Mucosa of rectum (tissue), 2 donors: ENCODE data around the gene TRAF3IP1.

Source experiments
- H3K27ac ChIP-seq, 2 donors: one replicate each; pipeline ENCODE4 v1.7.0; 2013; ENCODE audit warnings: inconsistent platforms in 2 of 2, low read depth in 2 of 2, low read length in 2 of 2
- H3K27me3 ChIP-seq, 2 donors: one replicate each; pipeline ENCODE4 v1.7.0; 2013; ENCODE audit warnings: low read length in 2 of 2; ENCODE audit not compliant: control insufficient read depth in 2 of 2, insufficient read depth in 2 of 2
- H3K36me3 ChIP-seq, 2 donors: one replicate each; pipeline ENCODE4 v1.7.0; 2013; ENCODE audit warnings: low read length in 2 of 2; ENCODE audit not compliant: control insufficient read depth in 2 of 2, insufficient read depth in 2 of 2
- H3K4me1 ChIP-seq, 2 donors: one replicate each; pipeline ENCODE4 v1.7.0; 2013; ENCODE audit warnings: low read length in 2 of 2, mild to moderate bottlenecking in 1 of 2; ENCODE audit not compliant: control insufficient read depth in 2 of 2, insufficient read depth in 2 of 2
- H3K4me3 ChIP-seq, 2 donors: one replicate each; pipeline ENCODE4 v1.7.0; 2013; ENCODE audit warnings: low read length in 2 of 2
- H3K9ac ChIP-seq, 2 donors: one replicate each; pipeline ENCODE4 v1.7.0; 2013; ENCODE audit warnings: low read length in 2 of 2, low read depth in 1 of 2, mild to moderate bottlenecking in 1 of 2
- H3K9me3 ChIP-seq, 2 donors: one replicate each; pipeline ENCODE4 v1.7.0; 2013; ENCODE audit warnings: low read length in 2 of 2; ENCODE audit not compliant: control insufficient read depth in 2 of 2
- donor health status: healthy.
- donor health status: Normal muscosa, but diverticular disease.

TRAF3IP1 gene

DNA sequence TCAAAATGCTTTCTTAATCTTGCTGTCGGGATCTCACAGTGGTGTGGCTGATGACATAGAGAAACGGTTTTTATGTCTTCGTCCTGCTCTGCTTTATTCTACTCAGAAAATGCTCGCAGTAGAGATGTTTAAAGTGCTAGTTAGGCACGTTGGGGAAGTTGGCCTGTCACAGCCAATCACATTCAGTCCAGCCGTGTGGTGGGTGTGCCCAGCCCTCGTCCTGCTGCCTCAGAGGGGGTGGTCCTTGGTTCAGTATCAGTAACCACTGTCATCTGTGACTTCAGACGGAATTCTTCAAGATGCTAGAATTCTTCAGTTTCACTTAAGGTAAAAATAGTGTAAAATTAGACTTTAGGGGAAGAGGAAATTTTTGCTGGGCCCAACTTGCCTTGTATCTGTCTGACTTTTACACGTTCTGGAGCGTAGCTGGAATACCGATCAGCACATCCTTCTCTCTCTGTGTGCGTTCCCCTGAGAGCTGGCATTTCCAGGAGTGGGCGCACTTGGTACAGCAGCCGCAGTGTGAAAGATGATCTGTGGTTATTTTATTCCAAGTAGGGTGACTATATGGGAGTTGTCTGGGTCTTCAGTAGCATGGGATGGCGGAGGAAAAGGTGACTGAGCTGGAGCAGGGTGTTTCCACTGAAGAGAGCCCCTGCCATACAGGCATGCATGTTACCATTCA lies 18.5 kb downstream of the TRAF3IP1 start:
- Histone ChIP-seq H3K27ac (no peak overlapping the region), H3K36me3 (peaks cover 3 to 5% of the 10 kb centered on the region in 2 donors), H3K4me1 (peaks cover 0 to 5% of the 10 kb centered on the region in 2 donors), H3K9me3 (no peaks in the 10 kb centered on the region), H3K9ac (no peak overlapping the region), H3K27me3 (no peaks in the 10 kb centered on the region), H3K4me3 (no peak overlapping the region)

DNA sequence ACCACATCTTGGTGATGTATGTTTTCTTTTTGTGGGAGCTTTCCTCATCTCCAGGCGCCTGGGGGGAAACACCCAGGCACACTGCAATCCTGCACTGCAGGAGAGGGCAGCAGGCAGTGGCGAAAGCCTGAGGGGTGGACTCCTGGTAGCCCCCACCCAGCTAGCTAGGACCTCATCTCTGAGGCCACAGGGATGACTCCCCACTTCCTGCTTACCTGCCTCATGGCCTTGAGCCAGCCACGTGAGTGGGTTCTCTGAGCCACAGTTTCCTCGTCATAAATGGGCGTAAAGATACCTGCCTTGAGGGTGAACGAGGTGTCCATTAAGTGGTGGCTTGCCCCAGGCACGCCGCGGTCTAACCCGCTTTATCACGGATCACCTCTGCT lies 19.1 kb downstream of the TRAF3IP1 start:
- no peak overlapping the region for H3K4me3 ChIP-seq
- H3K27me3 ChIP-seq = no peaks in the 10 kb centered on the region
- peaks cover under 1 to 3% of the 10 kb centered on the region in 2 donors for H3K36me3 ChIP-seq
- H3K4me1 ChIP-seq = peaks cover 0 to 5% of the 10 kb centered on the region in 2 donors
- no peak overlapping the region for H3K27ac ChIP-seq
- no peak overlapping the region for H3K9ac ChIP-seq
- H3K9me3 ChIP-seq = no peaks in the 10 kb centered on the region

DNA sequence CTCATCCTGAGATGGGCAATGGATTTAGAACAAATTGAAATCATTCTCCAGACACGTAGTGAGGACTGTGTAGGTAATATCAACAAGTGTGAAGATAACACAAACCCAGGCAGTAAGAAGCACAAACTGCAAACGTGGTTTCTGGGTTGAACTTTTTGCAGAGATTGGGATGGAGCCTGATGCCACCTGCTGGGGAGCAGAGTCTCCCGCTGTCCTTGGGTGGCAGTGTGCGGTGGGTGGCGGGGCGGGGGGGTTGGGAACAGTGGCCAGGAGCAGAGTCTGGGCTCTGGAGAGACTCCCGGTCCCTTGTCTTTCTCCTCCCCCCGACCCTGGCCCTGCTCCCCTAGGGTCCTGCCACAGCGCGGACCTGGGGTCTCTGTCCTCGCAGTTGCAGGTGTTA lies 19.5 kb downstream of the TRAF3IP1 start:
- no peaks in the 10 kb centered on the region for H3K27me3 ChIP-seq
- H3K27ac ChIP-seq = no peak overlapping the region
- H3K9me3 ChIP-seq = no peaks in the 10 kb centered on the region
- H3K4me3 ChIP-seq = no peak overlapping the region
- H3K4me1 ChIP-seq = peaks cover 0 to 5% of the 10 kb centered on the region in 2 donors
- H3K36me3 ChIP-seq = no peaks in the 10 kb centered on the region
- no peak overlapping the region for H3K9ac ChIP-seq

DNA sequence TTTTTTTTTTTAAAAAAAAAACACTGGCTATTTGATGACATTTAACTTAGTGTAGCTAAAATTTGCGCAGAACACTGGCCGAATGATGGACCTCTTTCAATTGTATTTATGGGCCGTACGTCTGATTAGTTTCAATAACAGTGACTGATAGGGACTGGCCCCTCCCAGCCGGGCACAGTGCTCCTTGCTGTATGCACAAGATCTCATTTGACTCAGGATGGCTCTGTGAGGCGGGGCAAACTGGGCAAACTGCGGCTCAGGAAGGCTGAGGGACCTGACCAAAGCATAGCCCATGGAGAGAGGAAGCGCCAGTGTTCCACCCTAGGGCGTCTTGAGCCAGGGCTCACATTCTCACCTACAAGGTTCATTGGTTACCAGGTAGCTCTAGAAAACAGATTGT lies 21.2 kb downstream of the TRAF3IP1 start:
- H3K27ac ChIP-seq = no peak overlapping the region

DNA sequence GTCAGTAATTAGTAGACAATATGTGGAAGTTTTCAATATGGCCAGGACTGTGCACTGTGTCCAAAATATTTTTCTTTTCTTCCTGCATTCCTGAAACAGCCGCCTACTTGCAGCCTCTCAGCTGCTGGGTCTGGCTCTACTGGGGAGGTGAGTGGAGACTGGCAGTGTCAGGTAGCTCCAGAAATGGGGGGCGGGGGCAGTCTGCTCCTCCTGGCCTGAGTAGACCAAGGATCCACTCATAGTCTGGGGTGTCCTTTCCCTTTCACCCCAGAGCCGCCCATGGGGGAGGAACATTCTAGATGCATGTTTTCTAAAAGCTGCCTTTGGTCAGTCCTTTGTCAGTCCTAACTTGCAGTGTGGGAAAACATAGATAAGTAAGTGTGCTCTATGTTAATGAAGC lies 23.7 kb downstream of the TRAF3IP1 start:
- no peak overlapping the region for H3K4me3 ChIP-seq
- H3K4me1 ChIP-seq = peaks cover 0 to 5% of the 10 kb centered on the region in 2 donors
- no peak overlapping the region for H3K27ac ChIP-seq
- peaks cover 2 to 4% of the 10 kb centered on the region in 2 donors for H3K36me3 ChIP-seq
- H3K9me3 ChIP-seq = no peaks in the 10 kb centered on the region
- no peak overlapping the region for H3K9ac ChIP-seq
- H3K27me3 ChIP-seq = no peaks in the 10 kb centered on the region

More for the DNA sequence above, 21.2 kb downstream of the TRAF3IP1 start:
- H3K4me3 ChIP-seq = no peak overlapping the region
- H3K9me3 ChIP-seq = no peaks in the 10 kb centered on the region
- no peak overlapping the region for H3K9ac ChIP-seq
- H3K4me1 ChIP-seq = peaks cover 0 to 5% of the 10 kb centered on the region in 2 donors
- H3K36me3 ChIP-seq = no peaks in the 10 kb centered on the region
- H3K27me3 ChIP-seq = no peaks in the 10 kb centered on the region

DNA sequence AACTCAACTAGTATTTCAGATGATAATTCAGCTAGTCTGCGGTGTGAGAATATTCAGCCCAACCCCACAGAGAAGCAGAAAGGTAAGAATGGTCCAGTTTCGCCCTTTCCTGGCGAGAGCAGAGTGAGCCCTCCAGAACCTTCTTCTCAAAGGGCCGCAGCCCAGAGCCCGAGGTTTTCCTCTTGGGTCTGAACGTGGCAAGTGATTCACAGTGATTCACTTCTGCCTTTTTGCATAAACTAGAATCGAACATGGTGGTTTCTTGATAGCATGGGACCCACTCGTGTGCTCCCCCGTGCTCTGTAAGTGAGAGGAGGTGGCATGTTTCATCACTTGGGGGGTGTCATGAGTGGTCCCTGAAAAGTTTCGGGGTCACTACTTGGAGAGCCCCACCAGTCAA lies 24.2 kb downstream of the TRAF3IP1 start:
- no peaks in the 10 kb centered on the region for H3K9me3 ChIP-seq
- peaks cover 5 to 9% of the 10 kb centered on the region in 2 donors for H3K36me3 ChIP-seq
- H3K4me1 ChIP-seq = peaks cover 0 to 2% of the 10 kb centered on the region in 2 donors
- no peak overlapping the region for H3K27ac ChIP-seq
- no peak overlapping the region for H3K4me3 ChIP-seq
- no peaks in the 10 kb centered on the region for H3K27me3 ChIP-seq
- H3K9ac ChIP-seq = no peak overlapping the region

DNA sequence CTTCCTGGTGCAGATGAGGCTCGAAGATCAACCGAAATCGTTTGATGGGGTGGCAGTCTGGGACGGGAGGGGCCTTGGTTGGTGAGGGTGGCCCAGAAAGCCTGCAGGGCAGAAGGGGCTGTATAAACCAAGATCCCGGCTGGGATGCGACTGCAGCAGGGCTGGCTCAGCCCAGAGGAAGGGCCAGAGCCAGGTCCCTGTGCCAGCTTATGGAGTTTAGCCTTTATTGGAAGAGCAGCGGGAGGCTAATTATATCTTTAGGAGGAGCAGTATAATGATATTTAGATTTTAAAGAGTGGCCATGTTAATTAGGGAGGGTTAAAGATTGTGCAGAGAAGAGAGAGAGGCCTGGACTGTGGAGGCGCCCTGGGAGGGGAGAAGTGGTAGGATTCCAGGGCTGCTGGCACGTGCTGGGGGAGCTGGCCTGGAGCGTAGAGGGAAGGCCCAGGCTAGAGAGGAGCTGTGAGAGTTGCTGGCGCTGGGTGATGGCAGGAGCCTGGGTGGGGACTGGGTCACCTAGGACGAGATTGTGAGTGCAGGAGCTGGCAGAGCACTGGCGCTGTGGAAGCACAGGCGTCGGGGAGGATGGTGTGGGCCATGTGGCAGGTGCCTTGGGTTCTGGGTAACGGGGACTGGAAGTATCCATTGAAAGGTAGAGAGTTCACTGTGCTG lies 25.1 kb downstream of the TRAF3IP1 start:
- Histone ChIP-seq H3K9me3 (no peaks in the 10 kb centered on the region), H3K27ac (no peak overlapping the region), H3K4me1 (no peaks in the 10 kb centered on the region), H3K27me3 (no peaks in the 10 kb centered on the region), H3K4me3 (no peak overlapping the region), H3K36me3 (peaks cover 5 to 9% of the 10 kb centered on the region in 2 donors), H3K9ac (no peak overlapping the region)

DNA sequence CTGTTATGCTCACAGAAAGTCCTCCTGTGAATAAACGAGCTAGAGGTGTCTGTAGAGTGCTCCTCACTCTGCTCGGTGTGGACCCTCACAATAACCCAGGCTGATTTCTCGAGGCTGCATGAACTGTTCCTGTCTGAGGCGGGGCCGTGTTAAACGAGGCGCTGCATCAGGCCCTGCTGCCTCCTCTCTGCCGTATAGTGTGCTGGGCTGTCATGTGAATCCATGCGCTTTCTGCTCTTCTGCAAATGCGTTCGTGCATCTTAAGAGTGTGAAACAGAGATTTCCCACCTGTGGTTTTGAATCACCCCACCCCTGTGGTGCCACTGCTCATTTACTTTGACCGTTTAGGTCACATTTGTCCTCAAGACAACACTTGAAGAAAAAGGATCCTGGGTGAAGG lies 26.2 kb downstream of the TRAF3IP1 start:
- H3K4me3 ChIP-seq = no peak overlapping the region
- H3K36me3 ChIP-seq = peaks cover 5 to 9% of the 10 kb centered on the region in 2 donors
- H3K27ac ChIP-seq = no peak overlapping the region
- no peak overlapping the region for H3K9ac ChIP-seq
- no peaks in the 10 kb centered on the region for H3K27me3 ChIP-seq
- H3K4me1 ChIP-seq = no peaks in the 10 kb centered on the region
- no peaks in the 10 kb centered on the region for H3K9me3 ChIP-seq

DNA sequence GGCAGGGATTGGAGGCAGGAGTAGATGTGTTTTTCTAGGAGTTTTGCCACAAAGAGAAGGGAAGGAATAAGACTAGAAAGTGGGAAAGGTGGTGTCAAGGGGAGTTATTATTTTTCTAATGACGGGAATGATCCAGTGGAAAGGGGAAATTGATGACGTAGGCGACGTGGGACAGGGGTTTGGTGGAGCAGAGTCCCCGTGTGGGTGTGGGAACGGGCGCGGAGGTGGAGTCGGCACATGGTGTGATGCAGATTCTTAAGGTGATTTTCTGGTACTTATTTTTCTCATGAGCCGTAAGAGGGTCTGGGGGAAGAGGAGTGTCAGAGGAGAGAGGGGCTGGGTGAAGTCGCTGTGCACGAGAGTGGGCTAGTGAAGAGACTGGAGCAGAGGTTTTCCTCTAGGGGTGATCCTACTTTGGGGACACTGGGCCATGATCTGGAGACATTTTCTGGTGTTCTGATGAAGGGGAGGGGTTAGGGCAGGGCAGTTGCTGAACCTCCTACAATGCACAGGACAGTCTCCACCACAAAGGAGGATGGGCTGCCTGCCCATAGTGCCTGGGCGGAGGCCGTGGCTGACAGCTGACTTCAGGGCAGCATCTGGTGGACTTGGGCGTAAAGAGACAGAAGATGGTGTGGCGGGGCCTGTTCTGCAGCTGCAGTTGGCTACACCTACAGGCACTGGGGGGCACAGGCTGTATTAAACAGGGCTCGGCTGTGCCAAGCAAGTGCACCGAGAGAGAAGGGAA lies 30.0 kb downstream of the TRAF3IP1 start:
- peaks cover 10 to 20% of the 10 kb centered on the region in 2 donors for H3K36me3 ChIP-seq
- no peaks in the 10 kb centered on the region for H3K4me1 ChIP-seq

DNA sequence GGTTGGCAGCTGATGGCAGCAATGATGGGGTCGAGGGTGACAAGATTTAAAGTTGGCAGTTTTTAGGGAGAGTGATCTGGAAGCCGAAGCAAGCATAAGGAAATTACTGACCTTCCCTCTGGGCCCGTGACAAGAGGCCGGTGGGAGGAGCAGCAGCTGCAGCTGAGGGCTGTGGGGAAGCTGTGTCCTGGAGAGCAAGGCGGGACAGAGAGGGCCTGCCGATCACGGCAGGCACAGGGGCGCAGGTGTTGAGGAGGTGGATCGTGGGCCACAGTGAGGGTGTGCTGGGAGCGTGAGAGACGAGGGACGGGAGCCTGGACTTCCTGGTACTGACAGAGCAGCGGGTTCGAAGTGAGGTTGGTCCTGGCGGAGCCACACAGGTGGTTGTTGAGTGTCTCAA lies 31.0 kb downstream of the TRAF3IP1 start:
- Histone ChIP-seq H3K36me3 (peaks cover 10 to 20% of the 10 kb centered on the region in 2 donors), H3K9me3 (no peaks in the 10 kb centered on the region), H3K27ac (no peak overlapping the region), H3K4me1 (no peaks in the 10 kb centered on the region), H3K27me3 (no peaks in the 10 kb centered on the region), H3K9ac (no peak overlapping the region), H3K4me3 (no peak overlapping the region)

More for the DNA sequence above, 30.0 kb downstream of the TRAF3IP1 start:
- no peak overlapping the region for H3K27ac ChIP-seq
- no peaks in the 10 kb centered on the region for H3K27me3 ChIP-seq
- H3K9ac ChIP-seq = no peak overlapping the region
- no peaks in the 10 kb centered on the region for H3K9me3 ChIP-seq
- H3K4me3 ChIP-seq = no peak overlapping the region
